ENCODE measurements around the gene C10orf143.
"Not testable (repeated sequence)": the region's sequence is repeated elsewhere in the genome, so short reads cannot be mapped to it uniquely, and the experiment has no call there.

DNA sequence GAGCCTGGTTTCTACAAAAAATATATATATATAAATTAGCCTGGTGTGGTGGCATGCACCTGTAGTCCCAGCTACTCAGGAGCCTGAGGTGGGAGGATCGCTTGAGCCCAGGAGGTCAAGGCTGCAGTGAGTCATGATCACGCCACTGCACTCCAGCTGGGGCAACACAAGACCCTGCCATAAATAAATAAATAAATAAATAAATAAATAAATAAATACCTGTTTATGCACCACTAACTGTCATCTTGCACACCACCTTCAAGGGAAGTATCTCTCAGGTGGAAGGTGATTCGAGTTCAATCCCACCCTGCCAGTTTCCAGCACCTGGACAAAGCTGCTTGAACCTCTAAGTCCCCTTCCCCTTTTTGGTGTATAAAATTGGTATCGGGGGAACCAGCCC is 6.3 kb upstream of the C10orf143 start:
- not testable (repeated sequence) for TF ChIP-seq RFX5 (IDR thresholded peaks at IDR 0.05; ENCODE audit: borderline replicate concordance, low read depth, low read length); SIN3A (conservative IDR thresholded peaks at IDR 0.05 in 1 of 2, IDR thresholded peaks at IDR 0.05 in 1 of 2; ENCODE audit: low read depth in 1 of 2, low read length in 2 of 2); POLR2A (IDR thresholded peaks at IDR 0.05; ENCODE audit: control extremely low read depth in 1 of 2, low read depth in 2 of 2, low read length in 2 of 2); TAF1 (IDR thresholded peaks at IDR 0.05; ENCODE audit: low read depth, low read length); RAD21 (IDR thresholded peaks at IDR 0.05 in 1 of 2, conservative IDR thresholded peaks at IDR 0.05 in 1 of 2; ENCODE audit: low read depth in 2 of 2, low read length in 2 of 2); SUZ12 (IDR thresholded peaks at IDR 0.05; ENCODE audit: low read length); TEAD4 (IDR thresholded peaks at IDR 0.05; ENCODE audit: low read depth, low read length); EP300 (IDR thresholded peaks at IDR 0.05; ENCODE audit: borderline replicate concordance in 1 of 2, low read depth in 2 of 2, low read length in 2 of 2); SIRT6 (IDR thresholded peaks at IDR 0.05; ENCODE audit: low read length); MAFK (IDR thresholded peaks at IDR 0.05; ENCODE audit: low read depth, low read length)
- TF ChIP-seq, protein P1, sequence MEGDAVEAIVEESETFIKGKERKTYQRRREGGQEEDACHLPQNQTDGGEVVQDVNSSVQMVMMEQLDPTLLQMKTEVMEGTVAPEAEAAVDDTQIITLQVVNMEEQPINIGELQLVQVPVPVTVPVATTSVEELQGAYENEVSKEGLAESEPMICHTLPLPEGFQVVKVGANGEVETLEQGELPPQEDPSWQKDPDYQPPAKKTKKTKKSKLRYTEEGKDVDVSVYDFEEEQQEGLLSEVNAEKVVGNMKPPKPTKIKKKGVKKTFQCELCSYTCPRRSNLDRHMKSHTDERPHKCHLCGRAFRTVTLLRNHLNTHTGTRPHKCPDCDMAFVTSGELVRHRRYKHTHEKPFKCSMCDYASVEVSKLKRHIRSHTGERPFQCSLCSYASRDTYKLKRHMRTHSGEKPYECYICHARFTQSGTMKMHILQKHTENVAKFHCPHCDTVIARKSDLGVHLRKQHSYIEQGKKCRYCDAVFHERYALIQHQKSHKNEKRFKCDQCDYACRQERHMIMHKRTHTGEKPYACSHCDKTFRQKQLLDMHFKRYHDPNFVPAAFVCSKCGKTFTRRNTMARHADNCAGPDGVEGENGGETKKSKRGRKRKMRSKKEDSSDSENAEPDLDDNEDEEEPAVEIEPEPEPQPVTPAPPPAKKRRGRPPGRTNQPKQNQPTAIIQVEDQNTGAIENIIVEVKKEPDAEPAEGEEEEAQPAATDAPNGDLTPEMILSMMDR (IDR thresholded peaks at IDR 0.05; ENCODE audit: control extremely low read depth in 1 of 3, insufficient read depth in 1 of 3, low read depth in 1 of 3, low read length in 3 of 3): not testable (repeated sequence)
- TF ChIP-seq, protein P2, sequence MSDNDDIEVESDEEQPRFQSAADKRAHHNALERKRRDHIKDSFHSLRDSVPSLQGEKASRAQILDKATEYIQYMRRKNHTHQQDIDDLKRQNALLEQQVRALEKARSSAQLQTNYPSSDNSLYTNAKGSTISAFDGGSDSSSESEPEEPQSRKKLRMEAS (IDR thresholded peaks at IDR 0.05): not testable (repeated sequence)
- TF ChIP-seq, protein P3, sequence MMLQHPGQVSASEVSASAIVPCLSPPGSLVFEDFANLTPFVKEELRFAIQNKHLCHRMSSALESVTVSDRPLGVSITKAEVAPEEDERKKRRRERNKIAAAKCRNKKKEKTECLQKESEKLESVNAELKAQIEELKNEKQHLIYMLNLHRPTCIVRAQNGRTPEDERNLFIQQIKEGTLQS (IDR thresholded peaks at IDR 0.05; ENCODE audit: insufficient read depth, low read depth, low read length): not testable (repeated sequence)

All from H1 (cell line).